Iris pigment epithelial cell (primary cell): Measurements from ENCODE around the gene DCUN1D3.
A peak's percentile ranks its signal among the peaks of the same experiment; 100 is the strongest.
"Not testable (repeated sequence)": the region's sequence is repeated elsewhere in the genome, so short reads cannot be mapped to it uniquely, and the experiment has no call there.

Experiments
- DNase-seq: peaks from one replicate; pipeline ENCODE4 v3.0.0-alpha.2; 2011; ENCODE audit warnings: low read depth

DCUN1D3 gene

GRCh38 chr16:20887207-20887606, 13.0 kb downstream of the DCUN1D3 start:
- no peak for DNase-seq

GRCh38 chr16:20886320-20886719, 13.8 kb downstream of the DCUN1D3 start:
- no peak for DNase-seq

GRCh38 chr16:20884240-20884556, 16.0 kb downstream of the DCUN1D3 start:
- peak; percentile 91 for DNase-seq

- peak; percentile 30 for DNase-seq
Measured at GRCh38 chr16:20883554-20884239, 16.5 kb downstream of the DCUN1D3 start.

- no peak for DNase-seq
Measured at GRCh38 chr16:20881503-20881878, 18.7 kb downstream of the DCUN1D3 start.

GRCh38 chr16:20880867-20881502, 19.2 kb downstream of the DCUN1D3 start:
- DNase-seq: no peak

GRCh38 chr16:20879175-20880040, 20.8 kb downstream of the DCUN1D3 start:
- peak; percentile 71 for DNase-seq

- no peak for DNase-seq
Measured at GRCh38 chr16:20878682-20879147, 21.4 kb downstream of the DCUN1D3 start.

- no peak for DNase-seq
Measured at GRCh38 chr16:20875355-20875650, 24.9 kb downstream of the DCUN1D3 start.

GRCh38 chr16:20874088-20874581, 26.0 kb downstream of the DCUN1D3 start:
- no peak for DNase-seq

GRCh38 chr16:20873331-20873730, 26.8 kb downstream of the DCUN1D3 start:
- no peak for DNase-seq

- no peak for DNase-seq
Measured at GRCh38 chr16:20871941-20872815, 28.0 kb downstream of the DCUN1D3 start.

- no peak for DNase-seq
Measured at GRCh38 chr16:20871258-20871657, 28.9 kb downstream of the DCUN1D3 start.

GRCh38 chr16:20870122-20870820, 29.9 kb downstream of the DCUN1D3 start:
- no peak for DNase-seq

GRCh38 chr16:20868890-20869289, 31.3 kb downstream of the DCUN1D3 start:
- DNase-seq: peak; percentile 39

- DNase-seq: peak; percentile 65
Measured at GRCh38 chr16:20867585-20867984, 32.6 kb downstream of the DCUN1D3 start.

- no peak for DNase-seq
Measured at GRCh38 chr16:20866801-20867200, 33.4 kb downstream of the DCUN1D3 start.

GRCh38 chr16:20866145-20866772, 33.9 kb downstream of the DCUN1D3 start:
- DNase-seq: peak; percentile 90

- peak; percentile 64 for DNase-seq
Measured at GRCh38 chr16:20865420-20866131, 34.6 kb downstream of the DCUN1D3 start.

GRCh38 chr16:20864376-20864775, 35.8 kb downstream of the DCUN1D3 start:
- not testable (repeated sequence) for DNase-seq
